NT2/D1 (cell line): ENCODE measurements around the gene MARK3.

Source experiments
- SUZ12 ChIP-seq: IDR thresholded peaks from 2 replicates; pipeline ENCODE4 v1.6.1; 2011; ENCODE audit not compliant: insufficient read length, insufficient read depth; ENCODE audit errors: extremely low read depth
- YY1 ChIP-seq: IDR thresholded peaks from 2 replicates; pipeline ENCODE4 v1.6.1; 2011; ENCODE audit not compliant: insufficient read length, insufficient read depth
- ZNF274 ChIP-seq: IDR thresholded peaks from 2 replicates; pipeline ENCODE4 v1.6.1; 2011; ENCODE audit warnings: mild to moderate bottlenecking, low read depth, low read length

- TF ChIP-seq ZNF274 (no peak), YY1 (no peak), SUZ12 (no peak)
Observed at GRCh38 chr14:103536693-103537092, 151.5 kb downstream of the MARK3 start.
